Raji (cell line): ENCODE data around the gene ARHGEF4.

ENCODE experiments used
- POLR2A ChIP-seq: IDR thresholded peaks from 2 replicates; pipeline ENCODE4 v1.6.1; 2011; ENCODE audit warnings: low read depth, low read length, control low read depth; ENCODE audit not compliant: insufficient read depth

ARHGEF4 gene

DNA sequence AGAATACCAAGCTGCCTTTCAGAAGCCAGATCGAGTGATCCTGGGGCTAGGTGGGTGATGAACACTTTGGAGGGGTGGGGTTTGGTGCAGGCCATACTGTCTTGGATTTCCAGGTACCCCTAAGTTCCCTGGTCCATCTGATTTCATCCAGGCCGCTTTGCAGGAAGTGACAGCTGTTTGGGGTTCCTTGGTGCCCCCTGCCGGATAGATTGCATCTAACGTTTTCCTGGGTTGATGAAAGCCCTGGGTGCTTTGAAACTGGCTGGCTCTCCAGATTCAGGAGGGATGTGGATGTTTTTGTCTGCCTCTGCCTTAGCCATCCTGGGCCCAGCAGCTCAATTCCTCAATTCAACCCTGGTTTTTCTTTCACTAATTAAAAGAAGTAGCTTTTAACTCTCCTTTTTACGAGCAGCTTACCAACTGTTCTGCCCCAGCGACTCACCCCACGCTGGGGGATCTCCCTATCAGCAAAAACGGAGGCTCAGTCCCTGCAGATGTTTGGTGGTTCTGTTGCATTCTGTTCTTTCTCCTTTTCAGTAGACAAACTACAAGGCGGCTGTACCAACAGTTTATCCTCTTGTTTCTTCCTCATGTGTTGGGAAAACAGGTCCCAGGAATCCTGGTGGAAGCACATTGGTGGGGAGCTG is 37.1 kb downstream of the ARHGEF4 start:
- no peak for TF ChIP-seq POLR2A

DNA sequence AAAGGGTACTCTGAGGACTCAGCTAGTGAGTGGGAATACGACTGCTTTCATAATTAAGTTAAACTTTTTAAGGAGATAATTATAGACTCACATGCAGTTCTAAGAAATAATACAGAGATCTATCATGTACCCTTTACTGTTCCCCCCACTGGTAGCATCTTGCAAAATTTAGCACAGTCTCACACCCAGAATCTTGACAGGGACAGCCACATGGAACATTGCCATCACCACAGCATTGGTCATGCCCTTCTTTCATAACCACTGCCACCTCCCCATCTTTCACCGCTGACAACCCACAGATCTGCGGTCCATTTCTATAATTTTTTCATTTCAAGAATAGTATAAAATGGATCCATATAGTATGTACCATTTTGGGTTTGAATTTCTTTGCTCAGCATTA is 37.8 kb downstream of the ARHGEF4 start:
- TF ChIP-seq POLR2A = no peak

DNA sequence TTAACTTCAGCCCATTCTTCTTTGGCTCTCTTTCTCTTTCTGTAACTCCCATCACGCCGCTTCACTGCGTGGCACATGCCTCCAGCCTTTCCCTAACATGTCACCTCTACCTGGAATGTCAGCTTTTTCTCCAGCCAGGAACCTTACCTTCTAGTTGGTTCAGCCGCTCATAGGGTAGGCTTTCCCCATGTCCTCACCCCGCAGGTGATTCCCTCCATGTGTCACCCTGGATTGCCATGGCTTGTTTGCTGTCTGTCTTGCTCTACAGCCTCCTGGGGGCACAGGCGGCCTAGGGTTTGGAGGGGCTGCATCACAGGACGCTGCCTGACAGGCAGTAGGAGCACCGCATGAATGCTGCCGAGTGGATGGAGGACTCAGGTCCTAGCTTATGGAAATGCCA is 39.2 kb downstream of the ARHGEF4 start:
- no peak for TF ChIP-seq POLR2A

DNA sequence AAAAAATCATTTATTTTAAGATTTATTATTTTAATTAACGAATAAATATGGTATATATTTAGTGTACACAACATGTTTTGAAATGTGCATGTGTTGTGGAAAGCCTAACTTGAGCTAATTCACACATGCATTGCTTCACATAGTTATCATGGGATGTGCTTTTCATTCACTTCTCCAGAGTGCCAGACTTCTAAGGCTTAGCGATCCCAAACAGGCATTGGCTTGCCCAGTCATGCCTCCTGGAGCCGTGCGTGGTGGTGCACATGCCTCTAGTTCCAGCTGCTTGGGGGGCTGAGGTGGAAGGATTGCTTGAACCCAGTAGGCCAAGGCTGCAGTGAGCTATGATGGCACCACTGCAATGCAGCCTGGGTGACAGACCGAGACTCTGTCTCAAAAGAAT is 40.5 kb downstream of the ARHGEF4 start:
- TF ChIP-seq POLR2A = no peak

DNA sequence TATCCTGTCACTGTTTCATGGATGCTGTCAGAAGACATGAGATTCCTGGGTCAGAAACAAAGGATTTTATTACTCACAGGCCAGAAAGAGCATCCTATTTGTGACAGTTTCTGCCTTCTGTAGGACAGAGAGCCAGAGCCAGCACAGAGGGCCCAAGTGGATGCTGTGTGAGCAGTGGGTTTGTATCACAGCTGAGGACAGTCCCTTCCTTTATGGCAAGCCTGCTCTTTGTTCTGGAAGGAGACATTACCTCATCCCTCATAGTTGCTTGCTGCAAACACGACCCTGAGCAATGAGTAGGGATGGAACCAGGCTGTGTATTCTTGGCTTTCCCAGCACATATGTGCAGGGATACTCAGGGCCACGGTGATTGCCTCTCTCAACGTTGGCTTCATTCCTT is 41.6 kb downstream of the ARHGEF4 start:
- TF ChIP-seq POLR2A = no peak

GRCh38 chr2:130878933-130879332 is 42.2 kb downstream of the ARHGEF4 start:
- TF ChIP-seq POLR2A = no peak

GRCh38 chr2:130882111-130882690 is 45.5 kb downstream of the ARHGEF4 start:
- no peak for TF ChIP-seq POLR2A

GRCh38 chr2:130882991-130883390 is 46.3 kb downstream of the ARHGEF4 start:
- TF ChIP-seq POLR2A = no peak

DNA sequence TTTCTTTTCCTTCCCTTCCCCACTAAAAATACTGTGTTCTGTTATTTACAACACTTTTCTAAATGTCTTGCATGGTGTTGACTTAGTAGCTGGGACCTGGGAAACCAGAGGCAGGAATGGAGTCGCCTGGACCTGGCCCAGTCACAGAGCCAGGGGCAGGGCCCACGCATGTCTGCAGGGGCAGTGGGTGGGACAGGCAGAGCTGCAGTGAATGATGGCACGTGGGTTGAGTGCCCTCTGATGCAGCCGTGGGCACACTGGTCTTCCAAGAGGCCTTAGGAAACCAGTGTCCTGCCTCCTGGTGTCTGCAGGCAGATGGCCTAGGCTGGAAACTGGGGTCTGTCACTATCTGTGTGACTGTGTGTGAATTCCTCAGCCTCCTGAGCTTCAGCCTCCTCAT is 46.8 kb downstream of the ARHGEF4 start:
- TF ChIP-seq POLR2A = no peak

- no peak for TF ChIP-seq POLR2A
Measured at GRCh38 chr2:130884013-130884412, 47.3 kb downstream of the ARHGEF4 start.

GRCh38 chr2:130884503-130884902 is 47.8 kb downstream of the ARHGEF4 start:
- no peak for TF ChIP-seq POLR2A

DNA sequence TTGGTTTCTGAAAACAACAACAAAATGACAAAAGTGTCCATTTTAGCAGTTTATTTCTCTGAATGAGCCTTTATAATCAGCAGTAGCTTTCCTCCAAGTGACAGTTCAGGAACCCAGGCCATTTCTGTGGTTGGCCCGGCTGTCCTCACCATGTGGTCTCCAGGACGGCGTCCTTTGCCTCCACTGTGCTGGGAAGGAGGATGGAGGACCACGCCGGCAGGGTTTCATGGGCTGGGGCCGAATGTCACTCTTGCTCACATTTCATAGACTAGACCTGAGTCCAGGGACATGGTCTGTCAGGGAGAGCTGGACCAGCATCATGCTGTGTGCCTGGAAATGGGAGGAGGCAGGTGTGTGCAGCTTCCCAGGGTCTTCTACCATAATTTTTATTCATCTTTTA is 50.9 kb downstream of the ARHGEF4 start:
- TF ChIP-seq POLR2A = no peak

DNA sequence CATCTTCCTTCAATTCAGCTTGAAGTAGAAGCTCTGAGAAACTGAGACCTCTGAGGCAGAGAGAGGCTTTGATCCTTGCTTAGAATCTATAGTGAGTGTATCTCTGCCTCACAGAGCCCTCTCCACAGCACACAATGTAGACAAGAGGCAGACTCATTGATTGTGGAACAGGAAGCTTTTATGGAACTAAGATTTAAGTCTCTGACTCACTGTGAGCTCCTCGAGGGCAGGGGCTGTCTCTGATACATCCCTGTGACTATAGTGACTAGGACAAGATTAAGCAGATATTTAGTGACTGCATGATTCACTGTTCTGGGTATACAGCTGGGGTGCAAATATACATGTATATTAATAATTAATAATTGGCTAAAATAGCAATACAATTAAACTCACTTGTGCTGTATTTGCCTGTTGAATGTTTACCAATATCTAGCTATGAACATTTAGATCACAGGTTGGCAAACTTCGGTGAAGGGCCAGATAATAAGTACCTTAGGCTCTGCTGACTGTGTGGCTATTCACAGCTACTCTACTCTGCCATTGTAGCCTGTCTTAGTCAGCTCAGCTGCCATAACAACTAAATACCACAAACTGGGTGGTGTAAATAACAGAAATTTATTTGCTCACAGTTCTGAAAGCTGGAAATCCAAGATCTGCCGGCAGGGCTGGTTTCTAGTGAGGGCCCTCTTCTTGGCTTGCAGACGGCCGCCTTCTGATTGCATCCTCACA is 54.4 kb downstream of the ARHGEF4 start:
- TF ChIP-seq POLR2A = no peak

- TF ChIP-seq POLR2A = no peak
Measured at GRCh38 chr2:130891966-130892365, 55.3 kb downstream of the ARHGEF4 start.

GRCh38 chr2:130892793-130893785 is 56.4 kb downstream of the ARHGEF4 start:
- TF ChIP-seq POLR2A = no peak

- no peak for TF ChIP-seq POLR2A
Measured at GRCh38 chr2:130894326-130894942, 57.7 kb downstream of the ARHGEF4 start.
